Endometrial microvascular endothelial cells (primary cell): ENCODE results near the gene AMIGO3. TPM values are rescaled to one million over a fixed set of nuclear protein-coding genes. Genes with fewer than 3 reads are reported as not detected.

Source experiments
- in situ Hi-C: cut with HindIII; loops from 2 replicates; pipeline ENCODE4 v1.10.0; 2017; ENCODE audit warnings: low sequenced_read_pairs, low pct_unique_long_range_greater_than_20kb; ENCODE audit errors: inconsistent ontology term
- total RNA-seq: library from RNA; depleted of rRNA; stranded (reverse); fragments of >200 nt; gene quantifications from one replicate; pipeline ENCODE4 v1.2.3, GENCODE V29; 2015; ENCODE audit errors: inconsistent ontology term

The AMIGO3 gene
- total RNA-seq, result 2.4 TPM

- in situ Hi-C loops, result no loop called here
Observed at GRCh38 chr3:49719214-49719884, at the start of gene AMIGO3. Gene AMIGO3 (minus strand): TSS chr3:49719684. CDS start chr3:49719465, 219 bp downstream.

GRCh38 chr3:49763981-49764380 lies 44.5 kb upstream of the AMIGO3 start:
- in situ Hi-C loops, result no loop called here

GRCh38 chr3:49761661-49762060 lies 42.2 kb upstream of the AMIGO3 start:
- in situ Hi-C loops, result no loop called here

- in situ Hi-C loops, result no loop called here
Observed at GRCh38 chr3:49759226-49759625, 39.7 kb upstream of the AMIGO3 start.

- in situ Hi-C loops, result no loop called here
Observed at GRCh38 chr3:49757197-49757596, 37.7 kb upstream of the AMIGO3 start.

- in situ Hi-C loops, result no loop called here
Observed at GRCh38 chr3:49756036-49756435, 36.6 kb upstream of the AMIGO3 start.

- in situ Hi-C loops, result no loop called here
Observed at GRCh38 chr3:49754536-49754935, 35.1 kb upstream of the AMIGO3 start.

GRCh38 chr3:49751501-49751900 lies 32.0 kb upstream of the AMIGO3 start:
- in situ Hi-C loops, result no loop called here

- in situ Hi-C loops, result no loop called here
Observed at GRCh38 chr3:49750056-49750455, 30.6 kb upstream of the AMIGO3 start.

- in situ Hi-C loops, result loop anchor here (25.0 kb wide), 1 partner anchor 113 kb away; the partner anchor contains the start of genes CAMKV and TRAIP
Observed at GRCh38 chr3:49748874-49749273, 29.4 kb upstream of the AMIGO3 start.

- in situ Hi-C loops, result loop anchor here (25.0 kb wide), 1 partner anchor 114 kb away; the partner anchor contains the start of genes CAMKV and TRAIP
Observed at GRCh38 chr3:49747792-49748480, 28.5 kb upstream of the AMIGO3 start.

- in situ Hi-C loops, result loop anchor here (25.0 kb wide), 1 partner anchor 116 kb away; the partner anchor contains the start of genes CAMKV and TRAIP
Observed at GRCh38 chr3:49745986-49746385, 26.5 kb upstream of the AMIGO3 start.

GRCh38 chr3:49740427-49740826 lies 20.9 kb upstream of the AMIGO3 start:
- in situ Hi-C loops, result loop anchor here (25.0 kb wide), 1 partner anchor 122 kb away; the partner anchor contains the start of genes CAMKV and TRAIP

GRCh38 chr3:49738067-49738713 lies 18.7 kb upstream of the AMIGO3 start:
- in situ Hi-C loops, result loop anchor here (25.0 kb wide), 1 partner anchor 124 kb away; the partner anchor contains the start of genes CAMKV and TRAIP

- in situ Hi-C loops, result loop anchor here (25.0 kb wide), 1 partner anchor 128 kb away; the partner anchor contains the start of genes CAMKV and TRAIP
Observed at GRCh38 chr3:49734752-49735151, 15.3 kb upstream of the AMIGO3 start.

GRCh38 chr3:49733551-49733950 lies 14.1 kb upstream of the AMIGO3 start:
- in situ Hi-C loops, result loop anchor here (25.0 kb wide), 1 partner anchor 129 kb away; the partner anchor contains the start of genes CAMKV and TRAIP

- in situ Hi-C loops, result loop anchor here (25.0 kb wide), 1 partner anchor 130 kb away; the partner anchor contains the start of genes CAMKV and TRAIP
Observed at GRCh38 chr3:49732597-49732996, 13.1 kb upstream of the AMIGO3 start.

GRCh38 chr3:49729966-49730609 lies 10.6 kb upstream of the AMIGO3 start:
- in situ Hi-C loops, result loop anchor here (25.0 kb wide), 1 partner anchor 132 kb away; the partner anchor contains the start of genes CAMKV and TRAIP
